ENCODE results near the gene LCMT1. TPM values are rescaled to one million over a fixed set of nuclear protein-coding genes. Genes with fewer than 3 reads are reported as not detected.

The LCMT1 gene
- total RNA-seq, 2 donors from 2014 or later: 66.9 to 68.6 TPM

DNA sequence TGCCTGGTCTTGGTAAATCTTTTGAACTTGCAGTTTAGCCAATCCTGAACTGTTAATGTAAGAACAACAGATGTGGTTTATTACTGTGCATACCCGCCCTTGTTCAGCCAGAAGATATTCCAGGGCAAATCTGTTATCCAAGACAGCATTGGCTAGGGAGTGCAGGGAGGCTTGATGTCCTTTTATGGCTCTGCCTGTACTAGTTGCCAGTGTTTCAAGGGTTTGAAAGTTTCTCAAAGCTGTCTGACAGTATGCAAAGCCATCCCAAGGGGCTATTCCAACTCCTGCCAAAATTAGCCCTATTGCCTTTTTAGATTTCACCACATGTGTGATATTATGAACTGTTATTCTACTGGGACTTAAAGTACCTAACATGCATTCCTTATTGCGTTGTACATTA is 30.1 kb downstream of the LCMT1 start:
- no peak for DNase-seq
- Mint-ChIP-seq H3K4me3 (no peak overlapping the region), H3K9me3 (no peaks in the 10 kb centered on the region), H3K27ac (no peak overlapping the region), H3K27me3 (ENCODE audit: insufficient read depth) (no peaks in the 10 kb centered on the region), H3K36me3 (ENCODE audit: low read depth) (peaks cover 50% of the 10 kb centered on the region), H3K4me1 (peaks cover 4% of the 10 kb centered on the region)
- H3K9me3 ChIP-seq (ENCODE audit: control insufficient read depth, low read length): no peaks in the 10 kb centered on the region
- no peak overlapping the region for H3K27ac ChIP-seq (ENCODE audit: low read depth, low read length)
- no peaks in the 10 kb centered on the region for H3K27me3 ChIP-seq (ENCODE audit: control insufficient read depth, insufficient read depth, low read length, poor library complexity, severe bottlenecking)
- H3K4me1 ChIP-seq (ENCODE audit: control insufficient read depth, insufficient read depth, low read length): no peaks in the 10 kb centered on the region
- H3K9ac ChIP-seq (ENCODE audit: extremely low read depth, low read length, poor library complexity, severe bottlenecking): no peak overlapping the region
- TF ChIP-seq CTCF (conservative IDR thresholded peaks at IDR 0.05): no peak
- H3K36me3 ChIP-seq (ENCODE audit: control insufficient read depth, insufficient read depth, low read length): peaks cover 54% of the 10 kb centered on the region
- no peak overlapping the region for H3K4me3 ChIP-seq (ENCODE audit: low read length)
- WGBS, 2 experiments (ENCODE audit: insufficient coverage in 1 of 2, insufficient read length in 1 of 2): 93 to 100% methylated on average over 2 of the region's 2 CpGs

GRCh38 chr16:25143928-25144327 is 32.4 kb downstream of the LCMT1 start:
- Histone ChIP-seq H3K4me3 (ENCODE audit: low read length) (no peak overlapping the region), H3K36me3 (ENCODE audit: control insufficient read depth, insufficient read depth, low read length) (peaks cover 48% of the 10 kb centered on the region), H3K9me3 (ENCODE audit: control insufficient read depth, low read length) (no peaks in the 10 kb centered on the region), H3K9ac (ENCODE audit: extremely low read depth, low read length, poor library complexity, severe bottlenecking) (no peak overlapping the region), H3K27me3 (ENCODE audit: control insufficient read depth, insufficient read depth, low read length, poor library complexity, severe bottlenecking) (no peaks in the 10 kb centered on the region), H3K4me1 (ENCODE audit: control insufficient read depth, insufficient read depth, low read length) (no peaks in the 10 kb centered on the region), H3K27ac (ENCODE audit: low read depth, low read length) (no peak overlapping the region)
- 59% methylated on average over 2 of the region's 2 CpGs; no CpG with 5 or more reads in 1 of the 2 experiments for WGBS, 2 experiments (ENCODE audit: insufficient coverage in 1 of 2, insufficient read length in 1 of 2)
- peak; percentile 71 for DNase-seq
- no peak overlapping the region for H3K27ac Mint-ChIP-seq
- no peaks in the 10 kb centered on the region for H3K9me3 Mint-ChIP-seq
- peak; percentile 82 for TF ChIP-seq CTCF (conservative IDR thresholded peaks at IDR 0.05)
- no peak overlapping the region for H3K4me3 Mint-ChIP-seq
- peaks cover 41% of the 10 kb centered on the region for H3K36me3 Mint-ChIP-seq (ENCODE audit: low read depth)
- no peaks in the 10 kb centered on the region for H3K27me3 Mint-ChIP-seq (ENCODE audit: insufficient read depth)
- H3K4me1 Mint-ChIP-seq: peaks cover 25% of the 10 kb centered on the region

DNA sequence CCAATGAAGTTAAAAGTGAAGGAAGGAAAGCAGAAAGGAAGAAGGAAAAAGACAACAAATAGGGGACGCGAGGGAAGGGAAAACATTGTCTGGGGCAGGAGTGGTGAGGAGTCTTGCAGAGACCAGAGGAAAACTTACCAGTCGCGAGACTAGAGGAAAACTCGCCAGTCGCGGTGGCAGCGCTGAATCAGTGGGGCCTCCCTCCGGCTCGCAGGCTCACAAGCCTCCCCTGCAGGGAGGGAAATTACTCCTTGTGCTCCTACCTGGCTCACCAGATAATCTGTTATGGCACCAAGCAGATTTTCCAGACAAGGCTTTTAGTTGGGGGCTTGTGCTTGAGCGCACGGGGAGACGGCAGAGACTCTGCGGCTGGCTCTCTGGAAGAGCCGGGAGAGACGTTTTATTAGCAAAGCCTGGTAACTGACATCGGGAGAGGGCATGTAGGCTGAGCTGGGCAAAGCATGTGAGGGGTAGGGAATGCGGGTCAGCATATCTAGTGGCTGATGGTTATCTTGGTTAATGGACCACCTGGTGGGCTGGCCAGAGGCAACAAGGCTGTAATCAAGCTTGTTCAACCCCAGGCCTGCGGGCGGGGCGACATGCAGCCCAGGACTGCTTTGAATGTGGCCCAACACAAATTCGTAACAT is 37.1 kb downstream of the LCMT1 start:
- H3K27ac Mint-ChIP-seq: peak overlapping the region; percentile 85
- peak overlapping the region; percentile 38 for H3K4me3 Mint-ChIP-seq
- H3K9me3 ChIP-seq (ENCODE audit: control insufficient read depth, low read length): no peaks in the 10 kb centered on the region
- peaks cover 29% of the 10 kb centered on the region for H3K36me3 Mint-ChIP-seq (ENCODE audit: low read depth)
- no peak for TF ChIP-seq CTCF (conservative IDR thresholded peaks at IDR 0.05)
- H3K9ac ChIP-seq (ENCODE audit: extremely low read depth, low read length, poor library complexity, severe bottlenecking): no peak overlapping the region
- H3K27me3 ChIP-seq (ENCODE audit: control insufficient read depth, insufficient read depth, low read length, poor library complexity, severe bottlenecking): no peaks in the 10 kb centered on the region
- no peaks in the 10 kb centered on the region for H3K27me3 Mint-ChIP-seq (ENCODE audit: insufficient read depth)
- H3K27ac ChIP-seq (ENCODE audit: low read depth, low read length): peak overlapping the region; percentile 5
- no peaks in the 10 kb centered on the region for H3K4me1 ChIP-seq (ENCODE audit: control insufficient read depth, insufficient read depth, low read length)
- peaks cover 51% of the 10 kb centered on the region for H3K4me1 Mint-ChIP-seq
- DNase-seq: peak; percentile 86
- peak overlapping the region; percentile 13 for H3K4me3 ChIP-seq (ENCODE audit: low read length)
- WGBS, 2 experiments (ENCODE audit: insufficient coverage in 1 of 2, insufficient read length in 1 of 2): 57 to 76% methylated on average over 12 to 22 of the region's 22 CpGs
- H3K9me3 Mint-ChIP-seq: no peaks in the 10 kb centered on the region
- peaks cover 24% of the 10 kb centered on the region for H3K36me3 ChIP-seq (ENCODE audit: control insufficient read depth, insufficient read depth, low read length)
